GM21723 (cell line): ENCODE results near the gene AKAP13.
"Not testable (repeated sequence)": the region's sequence is repeated elsewhere in the genome, so short reads cannot be mapped to it uniquely, and the experiment has no call there.

Experiments used
- ATAC-seq: cut with Tn5 transposase; IDR thresholded peaks from one replicate; pipeline ENCODE4 v1.9.1; 2021; ENCODE audit warnings: mild to moderate bottlenecking, moderate library complexity; ENCODE audit not compliant: unreplicated experiment

Gene AKAP13

GRCh38 chr15:85639752-85640381 lies 259.5 kb downstream of the AKAP13 start:
- ATAC-seq, result peak; percentile 87

- ATAC-seq, result no peak
Measured at GRCh38 chr15:85642065-85642692, 261.8 kb downstream of the AKAP13 start.

- no peak for ATAC-seq
Measured at GRCh38 chr15:85642693-85643066, 262.3 kb downstream of the AKAP13 start.

GRCh38 chr15:85646538-85647091 lies 266.2 kb downstream of the AKAP13 start:
- peak; percentile 94 for ATAC-seq

- ATAC-seq, result no peak
Measured at GRCh38 chr15:85649372-85649771, 269.0 kb downstream of the AKAP13 start.

GRCh38 chr15:85651548-85651947 lies 271.1 kb downstream of the AKAP13 start:
- no peak for ATAC-seq

GRCh38 chr15:85652457-85652856 lies 272.1 kb downstream of the AKAP13 start:
- no peak for ATAC-seq

GRCh38 chr15:85657132-85657531 lies 276.7 kb downstream of the AKAP13 start:
- no peak for ATAC-seq

- ATAC-seq, result no peak
Measured at GRCh38 chr15:85658816-85659215, 278.4 kb downstream of the AKAP13 start.

- no peak for ATAC-seq
Measured at GRCh38 chr15:85661859-85662258, 281.5 kb downstream of the AKAP13 start.

GRCh38 chr15:85665677-85666076 lies 285.3 kb downstream of the AKAP13 start:
- not testable (repeated sequence) for ATAC-seq

GRCh38 chr15:85667491-85668424 lies 287.4 kb downstream of the AKAP13 start:
- ATAC-seq, result peak; percentile 93

GRCh38 chr15:85671156-85671555 lies 290.8 kb downstream of the AKAP13 start:
- no peak for ATAC-seq

- no peak for ATAC-seq
Measured at GRCh38 chr15:85672332-85673084, 292.1 kb downstream of the AKAP13 start.

- no peak for ATAC-seq
Measured at GRCh38 chr15:85673326-85673725, 292.9 kb downstream of the AKAP13 start.

- no peak for ATAC-seq
Measured at GRCh38 chr15:85676342-85677098, 296.1 kb downstream of the AKAP13 start.

GRCh38 chr15:85679231-85679630 lies 298.8 kb downstream of the AKAP13 start:
- ATAC-seq, result no peak

GRCh38 chr15:85681386-85681785 lies 301.0 kb downstream of the AKAP13 start:
- no peak for ATAC-seq

GRCh38 chr15:85684174-85684710 lies 303.8 kb downstream of the AKAP13 start:
- no peak for ATAC-seq

GRCh38 chr15:85685356-85685755 lies 305.0 kb downstream of the AKAP13 start:
- no peak for ATAC-seq
